Measurements from ENCODE around the gene ARHGAP15.

ARHGAP15 gene

DNA sequence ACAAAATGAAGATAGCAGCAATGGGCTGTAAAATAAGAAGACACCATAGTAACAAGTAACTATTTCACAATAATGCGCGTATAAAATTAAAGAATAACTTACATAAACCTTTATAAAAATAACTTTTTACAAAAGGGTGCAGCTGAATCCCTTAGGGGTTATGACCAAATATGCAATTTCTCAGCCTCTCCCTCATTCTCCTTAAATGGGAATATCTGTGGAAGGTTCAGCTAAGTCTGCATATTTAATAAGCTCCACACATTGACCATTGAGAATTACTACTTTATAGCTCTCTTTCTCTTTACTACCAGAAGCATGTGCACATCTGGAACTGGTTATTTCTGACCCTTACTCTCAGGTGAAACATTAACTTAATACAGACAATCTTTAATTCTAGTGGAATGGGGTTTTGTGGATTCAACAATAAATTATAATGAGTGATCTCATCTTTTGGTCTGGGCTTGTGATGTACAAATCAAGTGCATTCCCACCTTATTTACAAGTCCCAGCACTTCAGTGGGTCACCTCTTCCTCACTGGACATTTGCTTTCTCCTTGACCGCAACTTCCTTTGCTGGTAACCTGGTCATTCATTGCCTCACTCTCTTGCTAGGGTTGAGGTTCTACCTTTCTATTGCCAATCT, 15.7 kb downstream of the ARHGAP15 start:
- DNase-seq (ENCODE audit: low read depth in 2 of 3, low spot score in 1 of 3) = no peak

DNA sequence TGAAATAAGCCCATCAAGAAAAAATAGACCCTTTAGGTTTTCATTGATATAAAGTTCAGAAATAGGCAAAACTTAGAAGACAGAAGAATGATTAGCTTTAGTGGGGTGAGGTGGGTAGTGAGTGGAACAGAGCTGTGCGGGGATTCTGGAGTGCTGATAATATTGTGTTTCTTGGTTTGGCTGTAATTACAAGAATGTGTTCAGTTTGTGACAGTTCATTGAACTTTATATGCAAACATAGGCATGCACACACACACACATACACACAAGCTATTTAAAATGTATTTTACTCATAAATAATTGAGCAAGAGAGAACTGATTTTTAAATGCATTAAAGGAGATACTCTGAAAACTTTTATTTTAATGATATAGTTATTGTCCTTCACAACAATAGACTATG, 17.1 kb downstream of the ARHGAP15 start:
- DNase-seq (ENCODE audit: low read depth in 2 of 3, low spot score in 1 of 3) = no peak

DNA sequence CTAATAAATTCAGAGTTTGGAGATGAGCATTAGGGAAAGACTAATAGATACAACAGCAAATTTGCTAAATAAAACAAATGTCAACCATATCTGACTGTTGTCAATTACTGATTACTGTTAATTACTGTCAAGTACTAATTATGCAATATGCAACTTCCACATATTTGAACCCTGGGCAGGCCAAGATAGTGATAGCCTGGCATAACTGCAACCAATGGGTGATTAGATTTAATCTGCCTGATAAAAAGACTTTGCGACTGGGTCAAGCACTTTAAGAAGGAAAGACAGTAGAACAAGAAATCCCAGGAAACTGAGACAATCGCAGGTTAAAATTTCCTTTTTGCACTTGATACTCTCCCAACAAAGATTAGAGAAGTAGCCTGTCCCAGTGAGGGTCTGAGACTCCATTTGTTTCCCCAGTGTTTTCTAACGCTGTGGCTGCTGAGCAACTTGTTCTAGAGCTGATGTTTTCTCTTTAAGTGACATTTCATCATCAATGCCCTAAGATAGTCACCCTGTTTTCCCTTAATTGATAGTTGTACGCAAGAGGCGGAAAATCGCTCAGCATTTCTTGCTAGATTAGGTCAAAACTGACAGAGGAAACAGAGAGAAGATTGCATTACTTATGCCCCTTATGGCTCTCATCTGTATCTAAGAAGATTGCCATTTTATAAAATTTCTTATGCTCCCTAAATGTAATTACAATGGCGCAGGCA, 17.8 kb downstream of the ARHGAP15 start:
- no peak for DNase-seq (ENCODE audit: low read depth in 2 of 3, low spot score in 1 of 3)

DNA sequence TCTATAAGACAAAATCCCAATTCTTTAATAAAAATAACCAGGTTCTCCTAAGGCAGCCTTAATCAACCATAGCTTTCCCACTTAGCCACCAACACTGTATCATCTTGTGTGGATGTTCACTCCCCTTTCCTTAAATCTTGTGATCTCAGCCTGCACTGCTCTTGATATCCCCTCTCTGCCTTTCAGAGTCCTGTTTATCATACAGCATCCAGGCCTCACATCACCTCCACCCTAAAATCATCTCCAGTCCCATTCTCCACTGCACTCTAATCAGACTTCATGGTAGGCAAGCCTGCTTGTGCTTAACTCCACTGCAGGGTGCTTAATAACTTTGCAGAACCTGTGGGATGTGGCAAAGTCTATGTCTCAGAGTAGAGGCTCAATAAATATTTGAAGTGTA, 18.8 kb downstream of the ARHGAP15 start:
- DNase-seq (ENCODE audit: low read depth in 2 of 3, low spot score in 1 of 3) = no peak

DNA sequence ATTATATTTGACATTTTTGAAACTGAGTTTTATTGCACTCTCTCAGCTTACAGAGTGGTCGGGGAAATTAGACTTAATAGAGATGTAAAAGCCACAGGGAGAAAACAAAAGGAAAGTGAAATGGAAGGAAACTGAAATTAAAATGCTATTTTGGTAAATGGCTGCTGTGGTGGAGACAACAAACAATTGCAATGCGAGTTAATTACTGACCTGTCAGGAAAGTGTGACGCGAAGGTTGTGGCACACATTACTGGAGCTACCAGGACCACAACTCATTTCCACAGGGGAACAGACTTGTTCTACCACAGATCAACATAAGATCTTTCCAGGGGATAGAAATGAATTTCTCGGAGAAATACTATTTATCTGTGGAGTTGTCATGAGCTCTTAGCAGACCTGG, 19.5 kb downstream of the ARHGAP15 start:
- DNase-seq (ENCODE audit: low read depth in 2 of 3, low spot score in 1 of 3) = no peak

DNA sequence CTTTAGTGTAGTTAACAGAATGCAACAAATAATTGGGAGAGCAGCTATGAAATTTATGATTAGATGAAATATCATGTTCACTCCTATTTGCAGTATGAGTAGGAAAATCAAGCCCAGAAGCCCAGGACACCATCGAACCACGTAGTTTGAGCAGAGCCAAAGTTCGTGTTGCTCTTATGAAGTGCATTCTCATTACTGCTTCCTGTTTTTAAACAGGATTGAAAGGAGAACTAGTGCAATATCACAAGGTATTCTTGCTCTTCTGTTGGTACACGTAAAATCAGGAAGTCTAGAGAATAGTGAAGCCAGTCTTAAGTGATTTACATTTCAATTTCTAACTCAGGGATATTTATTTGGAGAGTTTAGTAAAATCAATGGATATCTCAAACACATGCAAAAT, 21.1 kb downstream of the ARHGAP15 start:
- DNase-seq (ENCODE audit: low read depth in 2 of 3, low spot score in 1 of 3) = no peak

DNA sequence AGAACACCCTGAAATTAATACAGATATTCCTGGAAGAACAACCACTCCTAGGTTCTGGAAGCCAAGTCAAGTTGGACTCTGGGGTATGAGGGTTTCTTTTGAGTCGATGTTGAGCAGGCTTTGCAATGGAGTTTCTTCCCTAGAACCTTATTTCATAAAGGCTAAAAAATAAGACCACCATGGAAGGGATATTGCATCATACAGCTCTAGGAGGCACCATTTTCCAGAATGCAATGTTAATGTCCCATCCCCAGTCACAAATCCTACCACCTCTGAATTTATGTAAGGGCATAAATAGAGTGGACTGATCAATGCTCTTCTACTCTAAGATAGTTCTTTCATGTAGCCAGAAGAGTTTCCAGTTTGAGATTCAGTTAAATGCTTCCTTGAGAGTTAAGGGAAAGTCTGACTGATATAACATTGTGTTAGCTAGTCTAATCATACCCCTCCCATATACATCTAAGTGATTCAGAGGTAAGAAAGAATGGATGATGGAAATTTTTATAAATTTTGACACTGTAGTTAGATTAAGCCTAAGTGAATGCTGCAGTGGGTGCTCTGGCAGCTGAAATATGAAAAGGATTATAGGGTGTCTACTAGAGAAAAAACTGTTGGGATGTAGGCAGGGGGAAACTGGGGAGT, 22.0 kb downstream of the ARHGAP15 start:
- no peak for DNase-seq (ENCODE audit: low read depth in 2 of 3, low spot score in 1 of 3)

DNA sequence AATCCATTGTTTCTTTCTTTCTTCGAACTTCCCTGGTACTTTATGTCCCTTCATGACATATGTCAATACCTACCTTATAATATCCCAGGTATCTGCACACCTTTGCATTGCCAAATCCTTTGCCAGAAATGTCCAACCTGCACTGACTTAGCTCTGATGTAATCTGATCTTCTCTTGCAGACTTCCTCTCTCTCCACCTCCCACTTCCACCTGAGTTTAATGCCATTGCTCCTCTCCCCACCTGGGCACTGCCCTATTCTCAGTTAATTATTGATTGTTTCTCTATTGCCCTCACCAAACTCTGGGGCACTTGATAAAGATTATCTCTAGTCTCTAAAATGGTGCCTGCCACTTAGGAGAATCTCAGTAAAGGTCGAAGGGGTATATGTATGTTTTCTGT, 23.0 kb downstream of the ARHGAP15 start:
- no peak for DNase-seq (ENCODE audit: low read depth in 2 of 3, low spot score in 1 of 3)

DNA sequence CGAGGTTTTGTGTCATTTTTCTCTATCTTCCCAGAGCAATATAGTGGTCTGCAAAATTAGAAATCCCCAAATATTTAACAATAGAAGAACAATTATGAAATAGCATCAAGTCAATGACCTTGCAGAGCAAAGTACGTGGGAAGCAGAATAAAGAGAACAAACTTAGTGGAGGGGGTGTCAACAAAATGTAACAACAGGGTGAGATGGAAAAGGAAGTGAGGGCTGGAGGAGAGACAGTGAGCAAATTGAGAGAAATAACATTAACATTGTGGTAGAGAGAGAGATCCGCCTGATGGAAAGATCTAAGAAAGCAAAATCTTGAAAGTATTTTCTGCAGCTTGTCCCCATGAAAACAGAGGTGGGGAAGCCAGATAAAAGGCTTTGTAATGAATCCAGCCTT, 23.4 kb downstream of the ARHGAP15 start:
- DNase-seq (ENCODE audit: low read depth in 2 of 3, low spot score in 1 of 3) = no peak

DNA sequence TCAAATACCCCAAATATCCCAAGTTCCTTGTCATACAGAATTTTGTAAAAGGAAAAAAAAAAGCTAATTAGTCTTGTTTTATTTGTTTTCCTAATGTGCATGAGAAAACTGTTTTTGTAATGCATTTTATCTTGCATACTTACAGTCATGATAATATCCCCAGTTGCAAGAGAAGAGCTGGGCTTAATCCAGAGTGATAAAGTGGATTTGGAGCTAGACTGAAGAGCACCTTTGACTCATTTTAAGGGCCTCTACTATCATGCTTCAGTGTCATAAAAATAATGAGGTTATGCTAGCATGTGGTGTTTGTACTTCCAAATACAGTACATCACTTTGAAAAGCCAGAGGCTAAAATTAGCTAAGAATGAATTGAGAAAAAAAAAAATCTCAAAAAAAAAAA, 26.4 kb downstream of the ARHGAP15 start:
- DNase-seq (ENCODE audit: low read depth in 2 of 3, low spot score in 1 of 3) = no peak

DNA sequence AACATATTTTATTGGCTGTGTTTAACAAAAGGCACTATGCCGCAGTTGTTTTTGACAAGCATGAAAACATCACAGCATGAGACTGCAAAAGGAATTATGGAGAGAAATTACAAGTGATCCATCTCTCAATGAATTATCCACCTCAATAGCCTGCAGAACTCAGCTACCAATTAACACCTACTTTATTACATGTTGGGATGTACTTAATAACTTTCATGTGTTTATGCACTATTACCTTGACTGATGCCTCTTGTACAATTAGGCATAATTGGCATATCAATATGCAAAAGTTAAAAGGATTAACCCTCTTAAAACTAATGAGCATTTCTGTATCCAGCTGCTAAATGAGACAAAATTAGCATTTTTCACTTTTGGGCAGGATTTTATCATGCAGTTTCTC, 27.8 kb downstream of the ARHGAP15 start:
- no peak for DNase-seq (ENCODE audit: low read depth in 2 of 3, low spot score in 1 of 3)

DNA sequence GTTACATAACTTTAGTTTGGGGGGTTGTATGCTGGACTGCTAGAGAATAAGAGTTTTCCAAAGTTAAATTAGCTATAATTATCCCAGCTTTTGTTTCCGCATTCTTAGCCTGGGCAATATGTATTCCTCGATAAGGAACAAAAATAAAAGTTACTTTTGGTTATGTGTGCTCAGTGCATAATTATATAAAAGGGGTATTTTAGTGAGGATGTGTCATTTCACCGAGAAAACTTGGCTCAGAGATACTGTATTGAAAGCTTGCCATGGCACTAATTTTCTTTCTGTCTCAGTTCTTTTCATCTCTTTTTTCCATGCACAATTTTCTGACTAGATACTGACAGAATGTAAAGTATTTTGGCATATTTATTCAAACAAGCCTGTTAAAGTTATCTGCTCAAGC, 28.2 kb downstream of the ARHGAP15 start:
- no peak for DNase-seq (ENCODE audit: low read depth in 2 of 3, low spot score in 1 of 3)

DNA sequence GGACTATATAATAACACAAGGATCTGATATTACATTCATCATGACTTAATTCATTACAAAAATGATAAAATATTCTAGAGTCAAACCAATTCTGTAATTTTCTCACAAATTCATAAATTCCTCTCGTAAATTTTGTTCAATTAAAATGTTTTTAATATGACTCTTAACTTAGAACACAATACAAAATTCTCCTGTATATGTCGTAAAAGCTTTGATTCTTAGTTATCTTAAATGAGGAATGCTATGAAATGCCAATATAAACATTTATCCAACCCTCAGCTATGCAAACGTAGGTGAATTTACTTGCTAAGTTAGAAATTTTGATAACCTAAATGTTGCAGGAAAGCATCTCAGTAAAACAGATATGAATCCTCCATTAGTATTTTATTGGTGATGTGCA, 28.9 kb downstream of the ARHGAP15 start:
- DNase-seq (ENCODE audit: low read depth in 2 of 3, low spot score in 1 of 3) = no peak

DNA sequence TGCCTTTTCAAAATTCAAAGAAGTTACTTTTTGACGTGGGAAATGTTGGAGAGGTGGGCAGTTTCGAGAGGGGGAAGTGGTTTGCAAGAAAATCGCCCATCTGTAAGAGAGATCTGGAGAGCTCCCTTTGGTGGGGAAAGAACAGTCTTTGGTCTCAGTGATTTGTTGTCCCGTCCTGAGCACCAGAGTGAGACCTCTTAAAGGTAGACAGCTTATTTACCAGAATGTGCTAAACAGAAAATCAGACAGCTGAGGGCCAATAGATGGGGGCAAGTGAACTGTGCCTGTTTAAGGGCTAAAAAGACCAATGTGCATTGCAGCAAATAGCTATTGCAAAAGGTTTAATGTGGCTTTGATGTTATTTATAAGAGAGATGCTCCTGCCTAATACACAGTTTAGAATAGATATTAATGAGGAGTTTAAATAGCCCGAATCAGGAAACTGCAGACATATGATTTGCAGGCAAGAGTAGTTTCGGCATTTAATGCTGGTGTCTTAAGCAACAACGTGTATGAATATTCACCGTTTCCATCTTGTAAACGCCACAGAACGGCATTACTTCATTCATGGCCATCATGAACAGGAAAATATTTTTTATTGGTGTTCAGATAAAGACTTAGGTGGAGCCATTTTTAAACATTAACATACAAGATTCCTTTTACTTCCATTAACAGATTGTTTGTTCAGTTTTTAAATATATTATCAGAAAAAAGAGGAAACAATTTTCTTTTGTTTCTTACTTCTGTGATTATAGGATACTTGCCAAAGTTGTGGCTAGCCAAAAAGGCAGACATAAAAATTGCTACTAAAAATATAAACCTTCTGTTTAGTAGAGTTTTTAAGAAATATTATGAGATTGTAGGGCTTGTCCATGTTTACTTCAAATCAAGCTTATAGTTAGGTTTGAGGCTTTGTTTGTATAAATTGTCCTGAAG, 29.6 kb downstream of the ARHGAP15 start:
- DNase-seq (ENCODE audit: low read depth in 2 of 3, low spot score in 1 of 3) = no peak

DNA sequence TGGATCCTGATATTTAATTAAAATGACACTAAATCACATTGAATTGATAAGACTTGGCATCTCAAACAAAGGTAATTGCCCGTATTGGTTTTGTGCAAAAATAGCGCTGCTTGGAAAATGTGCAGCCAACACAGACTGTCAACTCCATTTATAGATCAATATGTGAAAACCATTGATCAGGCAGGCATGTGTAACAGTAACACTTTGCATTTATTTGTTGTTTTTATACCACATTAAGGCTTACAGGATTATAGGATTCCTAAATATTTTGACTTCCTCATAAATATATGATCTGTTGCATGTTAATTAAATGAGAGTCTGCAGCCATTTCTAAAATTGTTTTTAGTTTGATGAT, 30.2 kb downstream of the ARHGAP15 start:
- DNase-seq (ENCODE audit: low read depth in 2 of 3, low spot score in 1 of 3) = no peak

DNA sequence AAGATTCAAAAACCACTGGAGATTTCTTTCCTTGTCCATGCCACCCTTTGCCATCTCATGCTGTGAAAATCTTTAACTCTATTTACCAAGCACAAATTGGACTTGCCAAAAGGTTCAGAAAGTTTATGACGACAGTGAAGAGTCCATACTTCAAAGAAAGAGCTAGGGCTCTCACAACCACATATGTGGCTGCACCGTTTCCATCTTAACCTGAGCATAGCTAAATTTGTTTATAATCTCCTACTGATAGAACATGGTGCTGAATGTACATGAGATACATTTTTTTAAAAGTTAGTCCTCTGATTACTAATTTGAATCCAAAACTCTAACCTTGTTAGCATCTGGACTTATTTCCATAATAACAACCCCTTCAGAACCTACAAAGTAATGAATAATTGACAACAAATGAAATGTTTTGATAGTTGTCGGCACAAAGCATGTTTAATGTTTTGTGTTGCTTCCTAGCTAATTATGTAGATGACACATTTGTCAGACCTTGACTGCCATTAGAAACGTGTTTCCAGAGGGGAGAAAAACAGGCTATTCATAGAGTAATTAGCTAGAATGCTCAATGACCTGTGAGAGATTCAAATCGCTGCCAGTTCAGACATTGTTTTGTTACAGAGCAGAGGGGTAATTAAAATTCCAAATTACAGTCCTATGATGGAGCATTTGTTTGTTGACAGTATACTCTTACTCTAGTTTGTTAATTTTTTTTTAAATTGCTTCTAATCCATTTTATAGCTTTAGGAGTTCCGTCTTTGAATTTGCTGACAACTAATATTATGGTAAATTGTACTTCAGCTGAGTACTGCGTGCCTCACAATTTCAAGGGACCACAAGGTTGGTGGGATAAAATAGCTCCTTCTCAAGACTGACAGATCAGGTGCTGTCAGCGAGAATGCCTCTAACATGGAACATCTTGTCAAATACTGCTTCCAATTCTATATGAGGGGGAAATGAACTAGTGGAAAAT, 31.8 kb downstream of the ARHGAP15 start:
- DNase-seq (ENCODE audit: low read depth in 2 of 3, low spot score in 1 of 3) = no peak

DNA sequence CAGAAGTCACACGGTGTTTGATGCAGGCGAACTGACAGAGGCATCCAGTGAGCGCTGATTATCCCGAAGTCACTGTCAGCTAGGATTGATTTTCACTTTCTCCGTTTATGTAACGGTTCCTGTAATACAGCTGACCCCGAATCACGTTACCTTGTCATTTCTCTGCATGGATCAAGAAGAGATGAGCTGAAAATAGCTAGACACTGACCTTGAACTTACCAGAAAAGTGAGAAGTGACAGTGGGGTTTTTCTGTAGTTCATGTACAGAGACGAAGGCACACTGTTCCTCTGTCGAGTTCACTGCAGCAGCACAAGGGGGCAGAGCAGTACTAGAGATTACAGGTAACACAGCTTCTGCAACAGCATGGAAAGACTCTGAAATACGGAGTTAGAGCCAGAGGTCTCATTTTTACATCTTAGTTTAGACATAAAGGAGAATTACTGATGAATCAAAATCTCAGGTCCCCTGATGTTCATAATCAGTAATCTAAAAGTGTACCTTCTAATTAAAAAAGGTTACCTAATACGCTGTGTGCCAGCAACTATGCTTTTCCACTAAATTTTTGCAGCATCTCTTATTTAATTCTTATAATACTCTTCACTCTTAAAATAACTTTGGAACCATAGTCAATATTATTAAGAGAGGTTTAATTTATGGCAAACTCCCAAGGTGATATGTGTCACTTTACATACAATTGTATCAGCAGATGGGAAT, 33.1 kb downstream of the ARHGAP15 start:
- DNase-seq (ENCODE audit: low read depth in 2 of 3, low spot score in 1 of 3) = peak; percentile 32 to 40 (median 37)

DNA sequence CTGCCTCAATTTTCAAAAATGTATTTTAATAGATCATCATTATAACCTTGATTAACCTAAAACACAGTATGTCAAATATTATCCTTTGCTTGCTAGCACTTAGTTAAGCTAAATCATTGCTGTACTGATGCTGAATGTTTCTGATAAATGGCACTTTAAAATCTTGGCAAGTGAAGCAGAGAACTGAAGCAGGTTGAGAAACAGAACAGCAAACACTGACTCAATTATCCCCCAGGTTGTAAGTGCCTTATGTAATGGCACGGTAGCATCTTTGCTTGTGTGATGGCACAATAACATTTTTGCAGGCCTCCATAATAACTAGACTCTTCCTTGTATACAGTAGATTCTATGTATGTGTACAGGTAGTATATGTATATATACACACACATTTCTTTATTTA, 33.8 kb downstream of the ARHGAP15 start:
- no peak for DNase-seq (ENCODE audit: low read depth in 2 of 3, low spot score in 1 of 3)

DNA sequence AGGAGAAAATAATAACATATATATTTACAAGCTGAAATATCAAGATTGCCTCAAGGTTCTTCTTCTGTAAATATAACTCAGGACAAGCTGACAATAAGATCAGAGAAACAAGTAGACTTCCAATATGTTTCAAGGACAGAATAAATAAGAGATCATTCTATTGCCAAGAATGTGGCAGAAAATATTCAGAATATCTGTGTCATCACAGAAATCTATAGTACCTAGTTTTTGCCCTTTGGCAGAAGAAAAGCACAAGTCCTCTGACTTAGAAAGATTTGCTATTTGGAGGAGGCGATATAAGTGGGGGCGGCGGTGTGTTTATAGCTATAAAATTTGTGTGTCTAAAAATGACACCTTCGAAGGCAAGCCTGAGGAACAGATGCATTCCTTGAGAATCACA, 34.3 kb downstream of the ARHGAP15 start:
- DNase-seq (ENCODE audit: low read depth in 2 of 3, low spot score in 1 of 3) = no peak

DNA sequence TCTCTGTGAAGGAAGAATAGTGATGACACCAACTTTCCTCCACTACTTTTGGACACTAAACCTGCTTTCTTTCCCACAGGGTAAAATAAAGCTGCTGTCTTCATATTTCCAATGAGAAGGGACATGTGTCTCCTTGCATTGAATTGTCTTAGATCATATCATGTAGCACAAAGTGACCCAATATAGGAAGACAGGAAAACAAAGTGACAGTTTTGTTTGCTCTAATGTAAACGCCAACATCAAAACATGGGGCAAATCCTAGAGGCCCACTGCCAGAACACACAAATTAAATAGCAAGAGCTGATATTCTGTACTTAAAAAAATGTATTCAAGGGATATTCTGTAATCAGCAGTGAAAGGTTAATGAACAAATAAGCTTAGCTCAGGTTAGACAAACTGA, 36.1 kb downstream of the ARHGAP15 start:
- DNase-seq (ENCODE audit: low read depth in 2 of 3, low spot score in 1 of 3) = no peak

Data from stimulated activated CD4-positive, alpha-beta T cell treated with anti-CD3 and anti-CD28 coated beads, Interleukin-12 subunit alpha, Interleukin-12 subunit beta, amount 100 ng/mL, for 48 hours (primary cell).